Activated T-cell treated with anti-CD3 and anti-CD28 coated beads for 1 hour (primary cell): ENCODE data around the gene NFASC.

Experiments
- DNase-seq: peaks from one replicate; pipeline ENCODE4 v3.0.0-alpha.2; 2020; ENCODE audit warnings: low read depth

NFASC gene

DNA sequence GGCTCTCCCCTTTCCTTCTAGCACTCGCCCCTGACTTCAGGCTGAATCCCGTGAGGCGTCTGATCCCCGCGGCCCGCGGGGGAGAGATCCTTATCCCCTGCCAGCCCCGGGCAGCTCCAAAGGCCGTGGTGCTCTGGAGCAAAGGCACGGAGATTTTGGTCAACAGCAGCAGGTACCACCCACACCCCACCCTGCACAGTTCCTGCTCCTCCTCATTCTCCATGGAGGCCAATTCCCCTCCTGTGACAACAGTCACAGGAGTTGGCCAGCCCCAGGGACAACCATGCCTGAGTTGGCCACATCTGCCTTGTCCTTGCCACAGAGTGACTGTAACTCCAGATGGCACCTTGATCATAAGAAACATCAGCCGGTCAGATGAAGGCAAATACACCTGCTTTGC, 193.6 kb downstream of the NFASC start:
- no peak for DNase-seq

DNA sequence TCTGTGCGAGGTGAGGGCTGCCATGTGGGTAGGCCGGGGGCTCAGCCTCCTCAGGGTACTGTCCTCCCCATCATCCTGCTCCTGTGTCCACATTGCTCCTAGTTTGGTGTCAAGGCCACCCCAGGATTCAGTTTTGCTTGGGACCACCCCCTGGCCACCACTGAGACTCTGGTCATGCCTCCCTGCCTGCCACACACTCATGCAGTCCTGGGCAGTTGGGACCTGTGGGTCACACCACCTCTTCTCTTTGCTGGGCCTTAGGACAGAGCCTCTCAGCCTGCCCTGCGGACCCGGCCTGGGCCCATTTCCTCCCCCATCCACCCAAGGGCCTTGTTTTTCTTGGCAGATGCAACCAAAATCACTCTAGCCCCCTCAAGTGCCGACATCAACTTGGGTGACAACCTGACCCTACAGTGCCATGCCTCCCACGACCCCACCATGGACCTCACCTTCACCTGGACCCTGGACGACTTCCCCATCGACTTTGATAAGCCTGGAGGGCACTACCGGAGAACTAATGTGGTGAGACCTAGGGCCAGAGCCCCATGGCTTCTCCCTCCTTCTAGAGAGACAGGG, 194.2 kb downstream of the NFASC start:
- DNase-seq: no peak

DNA sequence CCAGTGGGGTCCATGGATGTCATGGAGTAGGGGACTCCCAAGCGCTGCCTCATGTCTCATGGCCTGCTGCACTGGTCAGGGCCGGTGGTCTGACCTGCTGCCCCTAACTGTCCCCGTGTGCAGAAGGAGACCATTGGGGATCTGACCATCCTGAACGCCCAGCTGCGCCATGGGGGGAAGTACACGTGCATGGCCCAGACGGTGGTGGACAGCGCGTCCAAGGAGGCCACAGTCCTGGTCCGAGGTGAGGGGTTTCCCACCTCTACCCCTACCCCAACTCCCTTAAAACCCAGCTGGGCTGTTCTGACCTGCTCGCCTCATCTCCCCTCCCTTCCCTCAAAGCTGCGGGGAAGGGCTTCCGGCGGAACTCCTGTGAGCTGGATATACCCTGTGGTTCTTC, 195.0 kb downstream of the NFASC start:
- no peak for DNase-seq

GRCh38 chr1:205066141-205066818, 195.6 kb downstream of the NFASC start:
- no peak for DNase-seq

GRCh38 chr1:205067031-205067430, 196.4 kb downstream of the NFASC start:
- DNase-seq: no peak

DNA sequence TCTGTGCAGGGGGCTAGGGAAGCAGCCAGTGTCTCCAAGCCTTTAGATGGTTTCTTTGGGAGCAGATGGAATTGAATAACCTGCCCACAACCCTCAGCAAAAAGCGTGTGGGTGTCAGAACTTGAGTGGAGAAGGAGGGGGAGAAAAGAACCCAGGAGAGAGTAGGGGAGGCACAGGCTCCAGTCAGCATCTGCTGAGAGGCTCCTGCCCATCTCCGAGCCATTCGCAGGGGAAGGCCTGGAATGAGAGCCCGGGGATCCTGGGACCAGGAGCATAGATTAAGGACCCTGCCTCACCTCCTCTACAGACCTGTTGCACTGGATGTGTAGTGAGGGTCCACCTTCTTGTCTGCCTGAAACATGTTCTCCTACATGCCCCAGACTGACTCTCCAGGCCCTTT, 197.3 kb downstream of the NFASC start:
- DNase-seq: no peak

DNA sequence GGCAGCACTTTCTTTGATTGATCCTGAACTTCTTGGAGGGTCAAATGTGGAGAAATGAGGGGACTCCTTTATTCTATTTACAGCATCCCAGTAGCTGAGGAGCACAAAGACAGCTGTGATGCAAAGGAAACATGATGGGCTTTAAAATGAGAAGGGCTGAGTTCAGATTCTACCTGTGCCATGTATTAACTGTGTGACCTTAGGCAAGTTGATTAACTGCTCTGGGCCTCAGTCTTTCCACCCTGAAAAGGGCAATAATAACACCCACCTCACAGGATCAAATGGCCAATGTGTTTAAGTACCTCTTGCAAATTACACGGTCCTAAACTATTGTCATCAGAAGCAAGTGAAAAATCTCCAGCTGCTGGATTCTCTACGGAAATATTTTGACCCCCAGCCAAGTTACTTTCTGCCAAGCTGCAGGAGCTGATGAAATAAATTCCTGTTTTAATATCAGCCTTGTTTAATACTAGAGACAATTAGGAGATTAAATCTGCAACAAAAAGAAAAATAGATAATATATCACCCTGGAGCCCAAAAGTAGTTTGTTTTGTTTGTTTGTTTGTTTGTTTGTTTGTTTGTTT, 197.9 kb downstream of the NFASC start:
- no peak for DNase-seq

- no peak for DNase-seq
Measured at GRCh38 chr1:205069371-205070125, 198.9 kb downstream of the NFASC start.

GRCh38 chr1:205071028-205071409, 200.4 kb downstream of the NFASC start:
- no peak for DNase-seq

- no peak for DNase-seq
Measured at GRCh38 chr1:205071801-205072200, 201.1 kb downstream of the NFASC start.

GRCh38 chr1:205072286-205072685, 201.6 kb downstream of the NFASC start:
- no peak for DNase-seq
